NT2/D1 (cell line): ENCODE results near the gene INPP5B.

Experiments
- DNase-seq: peaks from one replicate; pipeline ENCODE4 v3.0.0-alpha.2; 2011; ENCODE audit warnings: low read depth, low spot score
- H3K27me3 ChIP-seq: 2 replicates; pipeline ENCODE4 v1.6.0; 2011; ENCODE audit warnings: mild to moderate bottlenecking; ENCODE audit not compliant: insufficient read length, insufficient read depth
- H3K36me3 ChIP-seq: 2 replicates; pipeline ENCODE4 v1.6.1; 2011; ENCODE audit warnings: mild to moderate bottlenecking, low read length, mixed read lengths; ENCODE audit not compliant: insufficient read depth, insufficient read length
- H3K4me1 ChIP-seq: 2 replicates; pipeline ENCODE4 v1.5.1; 2011; ENCODE audit not compliant: insufficient read depth, insufficient read length
- H3K4me3 ChIP-seq: 2 replicates; pipeline ENCODE4 v1.5.1; 2011; ENCODE audit warnings: low read depth; ENCODE audit not compliant: insufficient read length
- H3K9ac ChIP-seq: 2 replicates; pipeline ENCODE4 v1.6.0; 2011; ENCODE audit warnings: low read depth; ENCODE audit not compliant: insufficient read length
- H3K9me3 ChIP-seq: 2 replicates; pipeline ENCODE4 v1.5.1; 2011; ENCODE audit warnings: mild to moderate bottlenecking, low read length; ENCODE audit not compliant: insufficient read depth
- SUZ12 ChIP-seq: IDR thresholded peaks from 2 replicates; pipeline ENCODE4 v1.6.1; 2011; ENCODE audit not compliant: insufficient read length, insufficient read depth; ENCODE audit errors: extremely low read depth
- YY1 ChIP-seq: IDR thresholded peaks from 2 replicates; pipeline ENCODE4 v1.6.1; 2011; ENCODE audit not compliant: insufficient read length, insufficient read depth
- ZNF274 ChIP-seq: IDR thresholded peaks from 2 replicates; pipeline ENCODE4 v1.6.1; 2011; ENCODE audit warnings: mild to moderate bottlenecking, low read depth, low read length

Gene INPP5B

GRCh38 chr1:37931361-37932158 is 15.3 kb downstream of the INPP5B start:
- peaks cover 9% of the 10 kb centered on the region for H3K4me1 ChIP-seq
- DNase-seq = peak; percentile 100
- H3K9me3 ChIP-seq = no peaks in the 10 kb centered on the region
- peak overlapping the region; percentile 88 for H3K9ac ChIP-seq
- H3K27me3 ChIP-seq = no peaks in the 10 kb centered on the region
- H3K36me3 ChIP-seq = peaks cover 10% of the 10 kb centered on the region
- H3K4me3 ChIP-seq = peak overlapping the region; percentile 98
- TF ChIP-seq YY1 (no peak), ZNF274 (no peak), SUZ12 (no peak)

- peaks cover 9% of the 10 kb centered on the region for H3K4me1 ChIP-seq
- TF ChIP-seq YY1 = no peak
- TF ChIP-seq SUZ12 = no peak
- no peak for TF ChIP-seq ZNF274
- peaks cover 10% of the 10 kb centered on the region for H3K36me3 ChIP-seq
- peak overlapping the region; percentile 88 for H3K9ac ChIP-seq
- DNase-seq = no peak
- no peaks in the 10 kb centered on the region for H3K9me3 ChIP-seq
- H3K27me3 ChIP-seq = no peaks in the 10 kb centered on the region
- peak overlapping the region; percentile 98 for H3K4me3 ChIP-seq
These were observed 15.8 kb downstream of the INPP5B start for GRCh38 chr1:37931102-37931360.

- H3K9me3 ChIP-seq = no peaks in the 10 kb centered on the region
- peaks cover 9% of the 10 kb centered on the region for H3K4me1 ChIP-seq
- TF ChIP-seq SUZ12 (no peak), YY1 (no peak), ZNF274 (no peak)
- H3K36me3 ChIP-seq = peaks cover 9% of the 10 kb centered on the region
- H3K4me3 ChIP-seq = peak overlapping the region; percentile 98
- peak overlapping the region; percentile 88 for H3K9ac ChIP-seq
- DNase-seq = no peak
- H3K27me3 ChIP-seq = no peaks in the 10 kb centered on the region
These were observed 16.4 kb downstream of the INPP5B start for GRCh38 chr1:37930246-37931101.

- no peak overlapping the region for H3K4me3 ChIP-seq
- H3K4me1 ChIP-seq = peaks cover 9% of the 10 kb centered on the region
- H3K36me3 ChIP-seq = peaks cover 7% of the 10 kb centered on the region
- H3K9ac ChIP-seq = no peak overlapping the region
- TF ChIP-seq YY1 = no peak
- no peak for TF ChIP-seq ZNF274
- no peak for TF ChIP-seq SUZ12
- H3K27me3 ChIP-seq = no peaks in the 10 kb centered on the region
- DNase-seq = no peak
- H3K9me3 ChIP-seq = no peaks in the 10 kb centered on the region
These were observed 20.6 kb downstream of the INPP5B start for GRCh38 chr1:37926038-37926924.

GRCh38 chr1:37925316-37925715 is 21.5 kb downstream of the INPP5B start:
- H3K4me1 ChIP-seq = peaks cover 5% of the 10 kb centered on the region
- no peak overlapping the region for H3K9ac ChIP-seq
- no peak for TF ChIP-seq SUZ12
- TF ChIP-seq YY1 = no peak
- no peak for TF ChIP-seq ZNF274
- no peaks in the 10 kb centered on the region for H3K27me3 ChIP-seq
- no peak overlapping the region for H3K4me3 ChIP-seq
- DNase-seq = no peak
- H3K36me3 ChIP-seq = peaks cover 7% of the 10 kb centered on the region
- no peaks in the 10 kb centered on the region for H3K9me3 ChIP-seq

- Histone ChIP-seq H3K4me1 (peaks cover 4% of the 10 kb centered on the region), H3K9me3 (no peaks in the 10 kb centered on the region), H3K27me3 (no peaks in the 10 kb centered on the region), H3K4me3 (no peak overlapping the region), H3K36me3 (peaks cover 3% of the 10 kb centered on the region), H3K9ac (no peak overlapping the region)
- TF ChIP-seq ZNF274 (no peak), SUZ12 (no peak), YY1 (no peak)
- DNase-seq = no peak
These were observed 23.3 kb downstream of the INPP5B start for GRCh38 chr1:37923551-37923889.
